G401 (cell line): Measurements from ENCODE around the gene STARD3. TPM values are rescaled to one million over a fixed set of nuclear protein-coding genes. Genes with fewer than 3 reads are reported as not detected.
A peak's percentile ranks its signal among the peaks of the same experiment; 100 is the strongest.
"Not testable (repeated sequence)": the region's sequence is repeated elsewhere in the genome, so short reads cannot be mapped to it uniquely, and the experiment has no call there.

Experiments used
- DNase-seq: peaks from one replicate; pipeline ENCODE4 v3.0.0-alpha.2; 2015; ENCODE audit warnings: low spot score
- in situ Hi-C: cut with HindIII; loops from 2 replicates; pipeline ENCODE4 v1.10.0; 2016; ENCODE audit warnings: low sequenced_read_pairs, mixed read lengths
- total RNA-seq: library from RNA; depleted of rRNA; stranded (reverse); fragments of >200 nt; shearing (Covaris generic); gene quantifications from 2 replicates; pipeline ENCODE4 v1.2.3, GENCODE V29; 2014

STARD3 gene
- total RNA-seq, 1 experiment from 2014 or later, result 30.8 TPM

DNA sequence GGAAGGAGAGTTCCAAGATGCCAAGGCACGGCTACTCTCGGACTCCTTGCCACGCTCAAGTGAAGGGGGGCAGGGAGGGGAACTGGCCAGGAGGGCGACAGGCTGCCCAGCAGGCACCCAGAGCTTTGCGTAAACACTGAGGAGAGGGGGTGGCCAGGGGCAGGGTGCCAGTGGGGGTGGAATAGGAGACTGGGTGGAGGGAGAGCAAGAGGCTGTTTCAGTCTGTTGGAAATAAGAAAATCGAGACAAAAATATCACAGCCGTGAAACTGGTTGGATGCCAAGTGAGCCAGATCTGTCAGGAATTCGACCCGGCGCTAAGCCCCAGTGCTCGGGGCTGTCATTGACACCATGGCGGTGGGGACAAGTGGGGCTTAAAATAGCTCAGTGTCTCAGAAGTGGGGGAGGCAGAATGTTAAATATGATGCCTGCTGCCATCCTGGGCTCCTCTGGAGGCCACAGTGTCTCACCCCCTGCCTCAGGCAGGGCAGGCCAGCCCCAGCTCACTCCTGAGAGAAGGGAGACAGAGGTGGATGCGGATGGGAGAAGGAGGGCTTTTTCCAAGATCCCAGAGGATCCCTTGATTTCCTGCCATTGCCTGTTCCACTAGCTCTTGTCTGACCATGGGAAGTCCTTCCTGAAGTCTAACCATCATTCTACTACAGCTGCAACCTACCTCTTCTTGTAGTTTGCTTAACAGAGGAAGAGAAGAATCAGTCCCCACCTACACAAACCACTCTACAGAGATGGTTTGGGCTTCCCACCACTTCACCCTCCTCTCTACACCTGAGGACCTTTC is 40.8 kb downstream of the STARD3 start:
- DNase-seq, result peak; percentile 26
- in situ Hi-C loops, result loop anchor here (25.0 kb wide), 1 partner anchor 310 kb away; the partner anchor contains the start of gene PSMD3

DNA sequence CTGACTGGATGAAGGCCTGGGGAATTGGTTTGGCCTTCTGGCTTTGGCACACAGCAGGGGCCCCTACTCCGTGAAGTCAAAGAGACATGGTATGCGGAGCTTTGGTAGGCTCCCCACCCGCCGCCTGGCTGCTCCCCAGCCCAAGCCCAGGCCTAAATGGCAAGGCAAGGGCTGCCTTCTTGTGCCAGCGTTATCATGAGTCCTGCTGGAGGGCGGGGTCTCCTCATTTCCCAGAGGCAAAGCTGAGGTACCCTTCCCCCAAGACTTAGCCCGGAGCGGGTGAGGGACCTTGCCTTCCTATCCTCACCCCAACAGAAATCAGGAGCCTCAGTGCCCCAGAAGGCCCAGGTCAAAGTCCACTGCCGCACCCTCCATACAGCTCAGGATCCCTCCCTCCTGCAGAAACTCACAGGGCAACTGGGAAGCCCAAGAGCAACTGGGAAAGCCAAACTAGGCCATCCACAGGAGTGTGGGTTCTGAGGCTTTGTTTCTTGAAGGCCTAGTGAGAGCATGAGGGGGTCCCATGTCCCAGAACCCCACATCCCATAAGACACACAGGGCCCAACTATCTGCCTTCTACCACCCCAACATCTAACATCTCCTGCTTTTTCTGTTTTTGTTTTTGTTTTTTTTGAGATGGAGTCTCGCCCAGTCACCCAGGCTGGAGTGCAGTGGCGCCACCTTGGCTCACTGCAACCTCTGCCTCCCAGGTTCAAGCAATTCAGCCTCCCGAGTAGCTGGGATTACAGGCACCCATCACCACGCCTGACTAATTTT is 41.6 kb downstream of the STARD3 start:
- in situ Hi-C loops, result loop anchor here (25.0 kb wide), 1 partner anchor 309 kb away; the partner anchor contains the start of gene PSMD3
- DNase-seq, result no peak

DNA sequence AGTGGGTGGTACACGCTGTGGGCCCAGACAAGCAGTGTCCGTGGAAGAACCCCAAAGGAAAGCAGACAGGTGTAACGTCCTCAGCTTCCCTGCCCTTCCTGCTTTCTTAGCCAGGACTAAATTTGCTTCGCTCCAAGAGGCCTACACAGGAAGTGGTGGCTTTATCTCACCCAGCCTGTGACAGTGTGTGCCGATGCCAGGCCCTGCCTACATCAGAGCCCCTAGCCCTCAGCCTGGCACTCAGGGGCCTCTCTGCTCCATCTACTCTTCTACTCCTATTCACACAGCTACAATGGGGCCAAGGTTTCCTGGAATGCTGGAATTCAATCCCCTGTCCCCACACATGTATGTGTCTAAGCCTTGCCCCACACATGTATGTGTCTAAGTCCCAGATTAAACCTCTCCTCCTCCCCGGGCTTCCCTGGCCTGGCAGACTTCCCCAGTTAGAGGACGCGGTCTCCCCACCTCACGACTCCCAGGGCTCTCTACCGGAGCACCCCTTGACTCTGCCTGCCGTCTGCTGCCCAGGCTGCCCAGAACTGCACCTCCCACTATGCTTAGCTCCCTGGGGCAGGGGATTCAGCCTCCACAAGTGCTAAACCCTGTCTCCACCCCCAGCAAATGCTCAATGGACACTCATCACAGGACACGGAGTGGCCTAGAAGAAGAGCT is 42.7 kb downstream of the STARD3 start:
- in situ Hi-C loops, result loop anchor here (25.0 kb wide), 1 partner anchor 308 kb away; the partner anchor contains the start of gene PSMD3
- DNase-seq, result no peak

DNA sequence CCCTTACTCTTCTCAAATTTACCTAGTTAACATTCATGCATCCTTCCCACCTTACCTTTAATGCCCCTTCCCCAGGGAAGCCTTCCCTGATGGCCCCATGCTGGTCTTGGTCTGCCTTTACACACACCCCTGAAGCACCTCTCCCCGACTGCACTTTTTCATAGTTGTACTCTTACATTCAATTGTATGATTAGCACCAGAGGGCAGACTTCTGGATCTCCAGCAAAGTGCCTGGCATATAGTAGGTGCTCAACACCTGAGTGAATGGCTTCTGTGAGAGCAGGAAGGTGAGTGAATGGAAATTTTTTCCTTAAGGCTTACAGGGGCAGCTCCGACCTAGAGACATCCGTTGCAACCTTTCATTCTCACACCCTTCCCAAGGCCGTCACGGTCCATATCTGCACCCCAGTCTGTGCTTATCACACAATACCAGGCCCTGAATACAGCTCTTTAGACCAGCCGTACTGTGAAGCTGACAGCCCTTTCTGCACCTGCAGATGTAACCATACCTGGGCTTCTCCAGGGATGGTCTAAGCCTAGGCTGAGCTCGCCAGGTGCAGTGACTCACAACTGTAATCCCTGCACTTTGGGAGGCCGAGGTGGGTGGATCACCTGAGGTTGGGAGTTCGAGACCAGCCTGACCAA is 46.5 kb downstream of the STARD3 start:
- in situ Hi-C loops, result loop anchor here (25.0 kb wide), 1 partner anchor 304 kb away; the partner anchor contains the start of gene PSMD3
- no peak for DNase-seq

DNA sequence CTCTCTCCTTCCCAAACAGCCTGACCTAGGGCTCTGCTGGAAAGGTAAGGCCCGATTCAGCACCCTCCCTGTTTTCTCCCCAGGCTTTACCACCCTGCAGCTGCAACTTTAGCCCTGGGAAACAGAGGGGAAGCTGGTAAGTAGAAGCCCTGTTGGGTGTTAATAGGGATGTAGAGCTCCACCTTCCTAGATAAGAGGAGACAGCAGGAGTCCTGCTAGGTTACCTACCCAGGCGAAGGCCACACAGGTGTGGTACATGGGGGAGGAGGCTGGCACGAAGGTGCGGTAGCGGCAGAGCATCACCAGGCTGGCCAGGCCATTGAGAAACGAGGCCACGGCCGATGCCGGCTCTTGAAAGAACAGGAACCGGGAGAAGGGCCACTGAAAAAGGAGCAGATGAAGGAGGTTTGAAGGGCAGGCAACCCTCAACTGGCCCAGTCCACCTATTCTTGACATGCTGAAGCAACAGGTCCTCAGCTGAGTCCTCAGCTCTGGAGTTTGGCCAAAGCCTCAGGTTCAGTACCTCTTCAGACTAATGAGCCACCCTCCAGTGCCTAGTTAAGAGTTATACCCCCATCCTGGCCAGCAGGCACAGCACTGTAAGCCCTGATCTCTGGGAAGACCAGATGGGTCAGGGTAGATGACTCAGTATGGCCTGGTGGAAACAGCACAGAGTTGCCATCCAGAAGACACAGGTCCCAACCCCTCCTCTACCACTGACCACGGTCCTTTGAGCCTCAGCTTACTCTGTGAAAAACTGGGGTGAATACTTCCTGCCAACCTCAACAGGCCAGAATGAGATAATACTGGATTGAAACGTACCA is 47.6 kb downstream of the STARD3 start:
- no peak for DNase-seq
- in situ Hi-C loops, result loop anchor here (25.0 kb wide), 1 partner anchor 303 kb away; the partner anchor contains the start of gene PSMD3

DNA sequence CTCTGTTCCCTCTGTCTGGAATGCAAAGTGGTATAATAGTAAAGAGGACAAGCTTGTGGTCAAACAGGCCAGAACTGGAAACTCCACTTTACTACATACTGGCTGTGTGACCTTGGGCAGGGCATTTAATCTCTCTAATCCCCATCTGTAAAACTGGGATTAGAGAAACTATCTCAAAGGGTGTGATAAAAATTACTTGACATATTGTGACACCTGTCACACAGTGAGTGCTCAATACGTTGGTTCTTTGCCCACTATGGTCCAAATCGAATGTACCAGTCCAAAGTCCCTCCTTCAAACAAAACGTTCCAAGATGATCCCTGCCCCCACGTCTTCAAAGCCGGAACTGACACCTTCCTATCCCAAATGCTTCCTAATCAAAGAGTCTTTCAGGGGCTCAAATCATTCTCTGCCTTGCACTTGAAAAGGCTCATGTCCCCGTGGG is 50.2 kb downstream of the STARD3 start:
- DNase-seq, result no peak
- in situ Hi-C loops, result loop anchor here (25.0 kb wide), 1 partner anchor 300 kb away; the partner anchor contains the start of gene PSMD3

DNA sequence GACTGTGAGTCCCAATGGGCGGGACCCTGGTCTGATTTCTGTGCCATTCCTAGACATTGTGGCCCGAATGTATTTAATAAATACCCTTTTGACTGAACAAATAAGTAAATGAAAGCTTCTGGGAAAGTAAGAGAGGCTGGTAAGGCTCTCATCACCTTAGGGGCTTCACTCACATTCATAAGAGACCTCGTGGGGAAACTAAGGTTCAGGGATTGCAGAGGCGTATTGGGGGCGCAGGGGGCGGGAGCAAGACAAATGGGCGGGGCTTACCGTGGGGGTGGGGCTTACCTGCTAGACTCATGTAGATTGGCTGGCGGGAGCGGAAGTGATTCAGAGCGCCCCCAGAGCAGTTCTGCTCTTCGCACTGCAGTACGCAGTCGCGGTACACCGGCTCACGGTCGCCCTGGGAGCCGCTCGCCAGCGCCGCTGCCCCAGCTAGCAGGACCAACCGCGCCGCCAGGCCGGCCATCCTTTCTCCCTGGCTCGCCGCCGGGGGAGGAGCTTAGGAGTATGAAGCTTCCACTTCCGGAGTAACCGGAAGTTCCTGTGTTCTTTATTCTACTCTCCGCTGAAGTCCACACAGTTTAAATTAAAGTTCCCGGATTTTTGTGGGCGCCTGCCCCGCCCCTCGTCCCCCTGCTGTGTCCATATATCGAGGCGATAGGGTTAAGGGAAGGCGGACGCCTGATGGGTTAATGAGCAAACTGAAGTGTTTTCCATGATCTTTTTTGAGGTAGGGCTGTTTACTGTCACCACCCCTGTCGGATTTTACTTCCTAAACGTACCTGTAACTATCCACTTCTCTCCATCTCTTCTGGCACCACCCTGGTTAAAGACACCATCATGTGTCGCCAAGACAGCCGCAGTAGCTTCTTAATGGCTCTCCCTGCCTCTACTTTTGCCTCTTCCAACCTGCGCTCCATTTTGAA is 50.9 kb downstream of the STARD3 start, which contains the start of gene PGAP3:
Gene PGAP3, minus strand, starts transcription at position 512 of the 929 bp plus-strand sequence. Its CDS starts 43 bp downstream, at position 469.
- peak; percentile 95 for DNase-seq
- in situ Hi-C loops, result loop anchor here (25.0 kb wide), 1 partner anchor 299 kb away; the partner anchor contains the start of gene PSMD3

DNA sequence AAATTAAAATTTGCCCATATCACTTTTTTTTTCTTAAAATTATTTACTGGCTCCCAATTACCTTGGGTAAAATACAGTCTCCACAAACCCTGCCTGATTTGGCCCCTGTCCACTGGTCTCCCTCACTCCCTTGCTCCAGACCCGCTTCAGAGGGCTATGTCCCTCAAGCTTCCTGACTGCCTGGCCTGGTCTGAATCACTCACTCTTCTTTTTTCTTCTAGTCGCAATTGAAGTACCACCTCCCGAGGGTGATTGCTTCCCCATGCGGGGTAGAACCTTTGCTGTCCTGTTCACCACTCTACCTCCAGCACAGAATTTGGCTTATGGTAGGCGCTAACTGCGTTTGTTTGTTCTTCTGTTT is 51.5 kb downstream of the STARD3 start:
- in situ Hi-C loops, result loop anchor here (25.0 kb wide), 1 partner anchor 299 kb away; the partner anchor contains the start of gene PSMD3

DNA sequence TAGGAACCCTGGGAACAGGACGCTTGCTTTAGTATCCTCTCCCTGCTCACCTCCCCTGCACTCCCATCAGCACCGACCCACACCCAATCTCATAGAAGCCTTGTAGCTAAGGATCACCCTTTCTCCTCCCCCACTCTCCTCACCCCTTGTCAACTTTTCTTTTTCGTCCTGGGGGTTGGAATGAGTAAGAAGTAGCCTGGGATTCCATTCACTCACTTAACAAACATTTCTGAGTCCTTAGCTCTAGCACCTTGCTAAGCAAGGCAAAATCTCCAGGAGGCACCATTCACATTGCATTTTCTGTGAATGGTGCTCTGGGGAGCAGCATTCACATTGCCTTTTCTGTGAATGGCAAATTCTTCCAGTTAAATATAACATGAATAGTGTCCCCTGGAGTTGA is 52.0 kb downstream of the STARD3 start:
- in situ Hi-C loops, result loop anchor here (25.0 kb wide), 1 partner anchor 298 kb away; the partner anchor contains the start of gene PSMD3
- DNase-seq, result no peak

More for the DNA sequence above, 51.5 kb downstream of the STARD3 start:
- DNase-seq, result peak; percentile 26

DNA sequence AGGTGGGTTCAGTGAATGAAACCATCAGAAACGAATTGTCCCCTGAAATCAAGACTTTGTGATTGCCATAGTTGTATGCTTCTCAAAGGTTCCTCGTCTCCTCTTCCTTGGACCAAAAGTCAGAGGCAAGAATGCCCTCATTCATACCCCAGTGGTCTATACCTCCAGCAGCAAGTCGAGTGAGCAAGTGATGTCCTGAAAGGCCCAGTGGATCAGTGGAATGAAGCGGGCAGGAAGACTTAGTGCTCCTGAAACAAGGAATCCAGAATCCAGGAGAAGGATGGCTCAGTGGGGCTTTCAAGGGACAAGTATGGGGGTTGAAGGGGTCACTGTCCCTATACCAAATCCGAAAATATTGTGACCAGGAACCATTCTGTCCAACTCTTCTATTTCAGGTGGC is 57.6 kb downstream of the STARD3 start:
- in situ Hi-C loops, result loop anchor here (25.0 kb wide), 1 partner anchor 293 kb away; the partner anchor contains the start of gene PSMD3
- DNase-seq, result no peak

DNA sequence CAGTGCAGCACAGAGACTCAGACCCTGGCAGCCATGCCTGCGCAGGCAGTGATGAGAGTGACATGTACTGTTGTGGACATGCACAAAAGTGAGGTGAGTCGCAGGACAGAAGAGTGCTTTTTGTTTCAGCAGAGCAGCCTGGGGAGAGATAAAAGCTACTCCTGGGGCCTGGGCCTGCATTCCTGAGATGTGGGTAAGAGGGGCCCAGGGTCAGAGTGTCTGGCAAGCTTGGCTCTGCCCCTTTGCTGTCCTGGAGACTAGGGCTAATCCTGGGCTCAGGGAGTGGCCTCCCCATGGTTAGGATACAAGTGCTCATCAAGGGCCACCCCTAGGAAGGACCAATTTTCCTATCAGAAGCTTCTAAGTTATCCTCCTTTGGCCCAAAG is 58.1 kb downstream of the STARD3 start:
- no peak for DNase-seq
- in situ Hi-C loops, result loop anchor here (25.0 kb wide), 1 partner anchor 292 kb away; the partner anchor contains the start of gene PSMD3

DNA sequence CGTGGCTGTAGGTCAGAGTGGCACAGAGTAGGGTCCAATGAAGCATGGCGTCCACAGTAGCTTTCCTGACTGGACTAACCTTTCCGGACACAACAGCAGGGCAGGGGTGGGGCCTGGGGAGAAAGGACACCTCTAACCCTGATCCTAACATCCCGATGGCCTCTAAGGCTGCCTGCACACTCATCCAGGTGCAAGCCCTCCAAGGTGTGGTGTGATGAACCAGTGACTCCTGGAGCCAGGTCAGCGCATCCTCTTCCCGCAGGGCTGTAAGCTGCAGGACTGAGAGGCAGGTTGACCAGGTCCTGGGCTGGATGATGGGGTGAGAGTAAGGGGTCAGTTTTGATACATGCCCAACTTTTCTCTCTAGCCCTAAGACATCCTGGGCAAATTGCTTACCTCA is 59.8 kb downstream of the STARD3 start:
- in situ Hi-C loops, result loop anchor here (25.0 kb wide), 1 partner anchor 291 kb away; the partner anchor contains the start of gene PSMD3
- DNase-seq, result no peak

DNA sequence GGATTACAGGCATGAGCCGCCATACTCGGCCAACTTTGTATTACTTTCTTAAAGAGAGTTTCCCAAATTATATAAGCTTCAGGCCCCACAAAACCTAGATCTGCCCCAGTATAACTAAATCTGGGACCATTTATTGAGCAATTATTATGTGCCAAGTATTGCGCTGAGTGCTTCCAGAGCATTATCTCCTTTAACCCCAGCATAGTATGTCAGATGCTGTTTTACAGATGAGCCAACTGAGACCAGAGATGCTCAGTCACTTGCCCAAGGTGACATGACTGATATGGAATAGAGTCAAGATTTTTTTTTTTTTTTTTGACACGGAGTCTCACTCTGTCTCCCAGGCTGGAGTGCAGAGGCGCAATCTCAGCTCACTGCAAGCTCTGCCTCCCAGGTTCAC is 61.0 kb downstream of the STARD3 start:
- no peak for DNase-seq
- in situ Hi-C loops, result loop anchor here (25.0 kb wide), 1 partner anchor 289 kb away; the partner anchor contains the start of gene PSMD3

DNA sequence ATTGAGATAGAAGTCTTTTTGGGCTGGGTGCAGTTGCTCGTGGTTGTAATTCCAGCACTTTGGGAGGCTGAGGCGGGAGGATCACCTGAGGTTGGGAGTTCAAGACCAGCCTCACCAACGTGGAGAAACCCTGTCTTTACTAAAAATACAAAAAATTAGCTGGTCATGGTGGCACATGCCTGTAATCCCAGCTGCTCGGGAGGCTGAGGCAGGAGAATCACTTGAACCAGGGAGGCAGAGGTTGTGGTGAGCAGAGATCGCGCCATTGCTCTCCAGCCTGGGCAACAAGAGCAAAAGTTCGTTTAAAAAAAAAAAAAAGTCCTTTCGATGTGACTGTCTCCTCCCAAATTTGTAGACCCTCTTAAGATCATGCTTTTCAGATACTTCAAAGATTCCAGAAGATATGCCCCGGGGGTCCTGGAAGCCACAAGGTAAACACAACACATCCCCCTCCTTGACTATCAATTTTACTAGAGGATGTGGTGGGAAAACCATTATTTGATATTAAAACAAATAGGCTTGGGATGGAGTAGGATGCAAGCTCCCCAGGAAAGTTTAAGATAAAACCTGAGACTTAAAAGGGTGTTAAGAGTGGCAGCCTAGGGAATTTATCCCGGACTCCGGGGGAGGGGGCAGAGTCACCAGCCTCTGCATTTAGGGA is 62.3 kb downstream of the STARD3 start:
- in situ Hi-C loops, result loop anchor here (25.0 kb wide), 1 partner anchor 288 kb away; the partner anchor contains the start of gene PSMD3
- DNase-seq, result not testable (repeated sequence)

DNA sequence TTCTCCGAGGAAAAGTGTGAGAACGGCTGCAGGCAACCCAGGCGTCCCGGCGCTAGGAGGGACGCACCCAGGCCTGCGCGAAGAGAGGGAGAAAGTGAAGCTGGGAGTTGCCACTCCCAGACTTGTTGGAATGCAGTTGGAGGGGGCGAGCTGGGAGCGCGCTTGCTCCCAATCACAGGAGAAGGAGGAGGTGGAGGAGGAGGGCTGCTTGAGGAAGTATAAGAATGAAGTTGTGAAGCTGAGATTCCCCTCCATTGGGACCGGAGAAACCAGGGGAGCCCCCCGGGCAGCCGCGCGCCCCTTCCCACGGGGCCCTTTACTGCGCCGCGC is 62.8 kb downstream of the STARD3 start, which contains the start of gene ERBB2:
Gene ERBB2, plus strand, starts transcription at position 247 of the 330 bp plus-strand sequence. CDS start 175 bp downstream, outside the sequence.
- in situ Hi-C loops, result loop anchor here (25.0 kb wide), 1 partner anchor 288 kb away; the partner anchor contains the start of gene PSMD3
- DNase-seq, result peak; percentile 33
